Hepatocyte (in vitro differentiated cells): ENCODE results near the gene DEFB114.

Experiments used
- CTCF ChIP-seq: fragments of 200-600 bp; sonication (generic); IDR thresholded peaks from 2 replicates; pipeline ENCODE4 v1.5.1; 2016; ENCODE audit warnings: antibody characterized with exemption, mild to moderate bottlenecking; ENCODE audit not compliant: poor library complexity
- EZH2 ChIP-seq: fragments of 200-600 bp; sonication (generic); IDR thresholded peaks from 2 replicates; pipeline ENCODE4 v1.6.1; 2016; ENCODE audit warnings: antibody characterized with exemption, mild to moderate bottlenecking, borderline replicate concordance
- EZH2phosphoT487 ChIP-seq: fragments of 200-600 bp; sonication (generic); IDR thresholded peaks from one replicate; pipeline ENCODE4 v1.6.1; 2018; ENCODE audit warnings: antibody characterized with exemption, mild to moderate bottlenecking, low read depth, moderate library complexity; ENCODE audit not compliant: unreplicated experiment, severe bottlenecking

- TF ChIP-seq CTCF (no peak), EZH2 (no peak), EZH2phosphoT487 (no peak)
Measured at GRCh38 chr6:49912196-49912595, 51.8 kb downstream of the DEFB114 start.
